ENCODE data around the gene KCNK5.

Gene KCNK5

DNA sequence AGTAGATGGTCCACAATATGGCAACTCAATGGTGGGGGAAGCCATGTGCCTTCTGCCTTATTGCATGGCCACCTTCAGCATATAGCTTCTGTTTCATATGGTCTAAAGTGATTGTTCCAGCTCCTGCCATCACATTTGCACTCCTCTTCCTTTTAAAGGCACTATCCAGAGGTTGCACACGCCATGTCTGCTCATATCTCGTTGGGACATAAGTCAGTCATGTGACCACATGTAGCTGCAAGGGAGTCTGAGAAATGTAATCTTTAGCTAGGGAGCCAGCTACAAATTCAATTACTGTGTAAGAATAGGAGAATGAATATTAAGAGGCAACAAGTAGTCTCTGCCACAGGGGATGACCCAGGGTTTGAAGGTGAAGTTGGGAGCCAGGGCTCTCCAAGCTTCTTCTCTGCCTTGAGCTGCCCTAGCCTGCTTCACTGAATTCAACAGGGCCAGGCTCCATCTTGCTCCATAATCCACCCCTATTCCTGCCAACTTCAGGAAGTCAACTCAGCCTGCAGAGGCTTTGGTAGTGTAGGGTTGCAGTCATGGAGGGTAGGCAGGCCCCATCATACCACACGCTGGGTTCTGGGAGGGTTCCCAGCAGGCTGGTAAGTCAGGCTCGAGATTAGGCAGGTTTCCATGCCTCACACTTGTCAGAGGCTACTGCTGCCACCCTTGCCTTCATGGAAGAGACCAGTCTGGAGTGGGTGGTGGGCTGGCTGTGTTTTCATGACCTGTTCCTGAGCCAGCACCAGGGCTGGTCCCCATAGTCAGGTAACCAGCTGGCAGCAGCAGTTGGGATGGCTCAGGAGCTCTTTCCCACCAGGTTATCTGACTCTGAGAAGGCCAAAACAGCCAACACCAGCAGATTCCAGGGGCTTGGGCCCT is 57.5 kb downstream of the KCNK5 start:
- Histone ChIP-seq H3K4me1 (ENCODE audit: control insufficient read depth, insufficient read depth, low read length) (no peaks in the 10 kb centered on the region), H3K9me3 (ENCODE audit: control insufficient read depth, insufficient read depth, low read depth, low read length) (no peaks in the 10 kb centered on the region), H3K27ac (ENCODE audit: extremely low read depth, low read depth, low read length) (no peak overlapping the region), H3K36me3 (ENCODE audit: control insufficient read depth in 2 of 2, insufficient read depth in 1 of 2, low read length in 2 of 2) (no peaks in the 10 kb centered on the region), H3K4me3 (ENCODE audit: low read depth, low read length) (no peak overlapping the region)
- TF ChIP-seq TRIM28 (IDR thresholded peaks at IDR 0.05; ENCODE audit: borderline replicate concordance, low read length) (peak; percentile 59; the same call in 1 of the 2 replicates), ZNF544 (tag by site-specific recombination; IDR thresholded peaks at IDR 0.05) (no peak)
- ChIA-PET POLR2A (no interaction called here), CTCF (interaction anchor here (0.6 to 11.4 kb wide), 8 partner anchors 12 to 299 kb away, joined by 3 to 453 read pairs (median 4); no protein-coding TSS in a partner anchor)

DNA sequence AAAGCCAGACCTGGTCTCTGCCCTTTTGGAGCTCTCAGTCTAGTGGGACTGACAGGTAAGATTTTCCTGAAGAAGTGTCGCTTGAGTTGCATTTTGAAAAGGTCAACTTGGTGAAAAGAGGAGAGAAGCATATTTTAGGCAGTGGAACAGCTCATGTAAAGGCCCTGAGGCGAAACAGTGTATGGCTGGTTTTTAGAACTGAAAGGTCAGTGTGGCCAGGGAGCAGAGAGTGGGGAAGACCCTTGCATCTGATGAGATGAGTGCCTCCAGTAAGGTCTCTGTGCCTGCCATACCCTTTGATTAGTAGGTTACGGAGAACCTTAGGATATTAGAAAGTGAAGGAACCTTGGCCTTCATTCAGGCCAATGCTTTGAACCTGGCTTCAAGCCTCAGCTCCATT is 58.4 kb downstream of the KCNK5 start:
- ChIA-PET POLR2A (no interaction called here), CTCF (interaction anchor here (0.6 to 11.4 kb wide), 6 partner anchors 19 to 298 kb away, joined by 3 to 453 read pairs (median 4); no protein-coding TSS in a partner anchor)

More for the DNA sequence above, 58.4 kb downstream of the KCNK5 start:
- TF ChIP-seq ZNF146 (tag by site-specific recombination; IDR thresholded peaks at IDR 0.05) (no peak), ZNF704 (tag by site-specific recombination; IDR thresholded peaks at IDR 0.05) (no peak), ZNF701 (tag by site-specific recombination; IDR thresholded peaks at IDR 0.05) (no peak), ZIC2 (tag by site-specific recombination; IDR thresholded peaks at IDR 0.05) (no peak), ZNF639 (tag by site-specific recombination; IDR thresholded peaks at IDR 0.05) (no peak), ZNF571 (tag by site-specific recombination; IDR thresholded peaks at IDR 0.05) (no peak), EGR2 (tag by site-specific recombination; IDR thresholded peaks at IDR 0.05; ENCODE audit: low read depth) (no peak)
- TF ChIP-seq, protein P1, sequence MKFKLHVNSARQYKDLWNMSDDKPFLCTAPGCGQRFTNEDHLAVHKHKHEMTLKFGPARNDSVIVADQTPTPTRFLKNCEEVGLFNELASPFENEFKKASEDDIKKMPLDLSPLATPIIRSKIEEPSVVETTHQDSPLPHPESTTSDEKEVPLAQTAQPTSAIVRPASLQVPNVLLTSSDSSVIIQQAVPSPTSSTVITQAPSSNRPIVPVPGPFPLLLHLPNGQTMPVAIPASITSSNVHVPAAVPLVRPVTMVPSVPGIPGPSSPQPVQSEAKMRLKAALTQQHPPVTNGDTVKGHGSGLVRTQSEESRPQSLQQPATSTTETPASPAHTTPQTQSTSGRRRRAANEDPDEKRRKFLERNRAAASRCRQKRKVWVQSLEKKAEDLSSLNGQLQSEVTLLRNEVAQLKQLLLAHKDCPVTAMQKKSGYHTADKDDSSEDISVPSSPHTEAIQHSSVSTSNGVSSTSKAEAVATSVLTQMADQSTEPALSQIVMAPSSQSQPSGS (tag by site-specific recombination; IDR thresholded peaks at IDR 0.05; ENCODE audit: low read depth), result no peak
- TF ChIP-seq, protein P2, sequence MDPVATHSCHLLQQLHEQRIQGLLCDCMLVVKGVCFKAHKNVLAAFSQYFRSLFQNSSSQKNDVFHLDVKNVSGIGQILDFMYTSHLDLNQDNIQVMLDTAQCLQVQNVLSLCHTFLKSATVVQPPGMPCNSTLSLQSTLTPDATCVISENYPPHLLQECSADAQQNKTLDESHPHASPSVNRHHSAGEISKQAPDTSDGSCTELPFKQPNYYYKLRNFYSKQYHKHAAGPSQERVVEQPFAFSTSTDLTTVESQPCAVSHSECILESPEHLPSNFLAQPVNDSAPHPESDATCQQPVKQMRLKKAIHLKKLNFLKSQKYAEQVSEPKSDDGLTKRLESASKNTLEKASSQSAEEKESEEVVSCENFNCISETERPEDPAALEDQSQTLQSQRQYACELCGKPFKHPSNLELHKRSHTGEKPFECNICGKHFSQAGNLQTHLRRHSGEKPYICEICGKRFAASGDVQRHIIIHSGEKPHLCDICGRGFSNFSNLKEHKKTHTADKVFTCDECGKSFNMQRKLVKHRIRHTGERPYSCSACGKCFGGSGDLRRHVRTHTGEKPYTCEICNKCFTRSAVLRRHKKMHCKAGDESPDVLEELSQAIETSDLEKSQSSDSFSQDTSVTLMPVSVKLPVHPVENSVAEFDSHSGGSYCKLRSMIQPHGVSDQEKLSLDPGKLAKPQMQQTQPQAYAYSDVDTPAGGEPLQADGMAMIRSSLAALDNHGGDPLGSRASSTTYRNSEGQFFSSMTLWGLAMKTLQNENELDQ (tag by site-specific recombination; IDR thresholded peaks at IDR 0.05; ENCODE audit: low read depth), result no peak
- TF ChIP-seq, protein P3, sequence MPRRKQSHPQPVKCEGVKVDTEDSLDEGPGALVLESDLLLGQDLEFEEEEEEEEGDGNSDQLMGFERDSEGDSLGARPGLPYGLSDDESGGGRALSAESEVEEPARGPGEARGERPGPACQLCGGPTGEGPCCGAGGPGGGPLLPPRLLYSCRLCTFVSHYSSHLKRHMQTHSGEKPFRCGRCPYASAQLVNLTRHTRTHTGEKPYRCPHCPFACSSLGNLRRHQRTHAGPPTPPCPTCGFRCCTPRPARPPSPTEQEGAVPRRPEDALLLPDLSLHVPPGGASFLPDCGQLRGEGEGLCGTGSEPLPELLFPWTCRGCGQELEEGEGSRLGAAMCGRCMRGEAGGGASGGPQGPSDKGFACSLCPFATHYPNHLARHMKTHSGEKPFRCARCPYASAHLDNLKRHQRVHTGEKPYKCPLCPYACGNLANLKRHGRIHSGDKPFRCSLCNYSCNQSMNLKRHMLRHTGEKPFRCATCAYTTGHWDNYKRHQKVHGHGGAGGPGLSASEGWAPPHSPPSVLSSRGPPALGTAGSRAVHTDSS (tag by site-specific recombination; IDR thresholded peaks at IDR 0.05), result no peak
- TF ChIP-seq, protein P4, sequence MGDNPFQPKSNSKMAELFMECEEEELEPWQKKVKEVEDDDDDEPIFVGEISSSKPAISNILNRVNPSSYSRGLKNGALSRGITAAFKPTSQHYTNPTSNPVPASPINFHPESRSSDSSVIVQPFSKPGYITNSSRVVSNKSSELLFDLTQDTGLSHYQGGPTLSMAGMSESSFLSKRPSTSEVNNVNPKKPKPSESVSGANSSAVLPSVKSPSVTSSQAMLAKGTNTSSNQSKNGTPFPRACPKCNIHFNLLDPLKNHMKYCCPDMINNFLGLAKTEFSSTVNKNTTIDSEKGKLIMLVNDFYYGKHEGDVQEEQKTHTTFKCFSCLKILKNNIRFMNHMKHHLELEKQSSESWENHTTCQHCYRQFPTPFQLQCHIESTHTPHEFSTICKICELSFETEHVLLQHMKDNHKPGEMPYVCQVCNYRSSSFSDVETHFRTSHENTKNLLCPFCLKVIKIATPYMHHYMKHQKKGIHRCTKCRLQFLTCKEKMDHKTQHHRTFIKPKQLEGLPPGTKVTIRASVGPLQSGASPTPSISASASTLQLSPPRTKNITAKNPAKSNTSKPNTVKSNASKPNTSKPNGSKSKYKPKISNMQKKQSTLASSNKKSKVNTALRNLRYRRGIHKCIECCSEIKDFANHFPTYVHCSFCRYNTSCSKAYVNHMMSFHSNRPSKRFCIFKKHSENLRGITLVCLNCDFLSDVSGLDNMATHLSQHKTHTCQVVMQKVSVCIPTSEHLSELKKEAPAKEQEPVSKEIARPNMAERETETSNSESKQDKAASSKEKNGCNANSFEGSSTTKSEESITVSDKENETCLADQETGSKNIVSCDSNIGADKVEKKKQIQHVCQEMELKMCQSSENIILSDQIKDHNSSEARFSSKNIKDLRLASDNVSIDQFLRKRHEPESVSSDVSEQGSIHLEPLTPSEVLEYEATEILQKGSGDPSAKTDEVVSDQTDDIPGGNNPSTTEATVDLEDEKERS (tag by site-specific recombination; IDR thresholded peaks at IDR 0.05), result no peak
- H3K9me3 ChIP-seq (ENCODE audit: control insufficient read depth, insufficient read depth, low read depth, low read length), result no peaks in the 10 kb centered on the region
- H3K4me3 ChIP-seq (ENCODE audit: low read depth, low read length), result no peak overlapping the region
- no peaks in the 10 kb centered on the region for H3K36me3 ChIP-seq (ENCODE audit: control insufficient read depth in 2 of 2, insufficient read depth in 1 of 2, low read length in 2 of 2)
- no peak overlapping the region for H3K27ac ChIP-seq (ENCODE audit: extremely low read depth, low read depth, low read length)
- no peaks in the 10 kb centered on the region for H3K4me1 ChIP-seq (ENCODE audit: control insufficient read depth, insufficient read depth, low read length)

Data from HEK293 (cell line).